Activated T-helper 17 cell treated with anti-CD3 and anti-CD28 coated beads, Interleukin-2, amount 50 U/mL, for 72 hours (primary cell): ENCODE data around the gene GOLGA8S. TPM values are rescaled to one million over a fixed set of nuclear protein-coding genes. Genes with fewer than 3 reads are reported as not detected.
"Not testable (repeated sequence)": the region's sequence is repeated elsewhere in the genome, so short reads cannot be mapped to it uniquely, and the experiment has no call there.

Source experiments
- ATAC-seq: fragments of 150-1000 bp; cut with Tn5 transposase; replicated peaks from 2 replicates; pipeline ENCODE4 v1.10.0; 2021; ENCODE audit warnings: mild to moderate bottlenecking, moderate library complexity
- H3K27ac Mint-ChIP-seq: one replicate; pipeline ENCODE4 v1.8.0; 2022; ENCODE audit warnings: mixed read lengths
- H3K27me3 Mint-ChIP-seq: one replicate; pipeline ENCODE4 v1.8.0; 2022; ENCODE audit warnings: mixed read lengths
- H3K36me3 Mint-ChIP-seq: one replicate; pipeline ENCODE4 v1.8.0; 2022; ENCODE audit warnings: low read depth, mild to moderate bottlenecking, mixed read lengths
- H3K4me1 Mint-ChIP-seq: one replicate; pipeline ENCODE4 v1.8.0; 2022; ENCODE audit warnings: mixed read lengths
- H3K4me3 Mint-ChIP-seq: one replicate; pipeline ENCODE4 v1.8.0; 2022; ENCODE audit warnings: mild to moderate bottlenecking, mixed read lengths
- H3K9me3 Mint-ChIP-seq: one replicate; pipeline ENCODE4 v1.8.0; 2022; ENCODE audit warnings: mixed read lengths
- total RNA-seq, 2 donors: library from RNA; stranded (reverse); gene quantifications; one replicate each; pipeline ENCODE4 v1.2.3, GENCODE V29; 2022

Gene GOLGA8S
- total RNA-seq, 2 donors from 2014 or later: 0.06 to 0.08 TPM

- H3K36me3 Mint-ChIP-seq, H3K4me1 Mint-ChIP-seq, H3K27ac Mint-ChIP-seq, H3K9me3 Mint-ChIP-seq, ATAC-seq, H3K4me3 Mint-ChIP-seq: not testable (repeated sequence)
- H3K27me3 Mint-ChIP-seq: peaks cover 11% of the 10 kb centered on the region
Measured at GRCh38 chr15:23381192-23381591, 26.6 kb downstream of the GOLGA8S start.

GRCh38 chr15:23384371-23384770, 29.8 kb downstream of the GOLGA8S start:
- no peak for ATAC-seq
- Mint-ChIP-seq H3K27ac (no peak overlapping the region), H3K36me3 (no peaks in the 10 kb centered on the region), H3K27me3 (peaks cover 17% of the 10 kb centered on the region), H3K4me3 (no peak overlapping the region), H3K4me1 (no peaks in the 10 kb centered on the region), H3K9me3 (no peaks in the 10 kb centered on the region)

GRCh38 chr15:23385886-23386430, 31.4 kb downstream of the GOLGA8S start:
- H3K4me1 Mint-ChIP-seq: no peaks in the 10 kb centered on the region
- H3K9me3 Mint-ChIP-seq: no peaks in the 10 kb centered on the region
- peaks cover 17% of the 10 kb centered on the region for H3K27me3 Mint-ChIP-seq
- H3K36me3 Mint-ChIP-seq: no peaks in the 10 kb centered on the region
- no peak for ATAC-seq
- no peak overlapping the region for H3K27ac Mint-ChIP-seq
- H3K4me3 Mint-ChIP-seq: no peak overlapping the region

GRCh38 chr15:23387621-23388190, 33.2 kb downstream of the GOLGA8S start:
- Mint-ChIP-seq H3K9me3 (no peaks in the 10 kb centered on the region), H3K27ac (no peak overlapping the region), H3K36me3 (no peaks in the 10 kb centered on the region), H3K4me1 (no peaks in the 10 kb centered on the region), H3K4me3 (no peak overlapping the region), H3K27me3 (peaks cover 17% of the 10 kb centered on the region)
- no peak for ATAC-seq

- no peak for ATAC-seq
- H3K36me3 Mint-ChIP-seq: no peaks in the 10 kb centered on the region
Measured at GRCh38 chr15:23395030-23395692, 40.6 kb downstream of the GOLGA8S start.

GRCh38 chr15:23395832-23396231, 41.3 kb downstream of the GOLGA8S start:
- peaks cover 3% of the 10 kb centered on the region for H3K27me3 Mint-ChIP-seq
- ATAC-seq: no peak
- no peak overlapping the region for H3K4me3 Mint-ChIP-seq
- no peaks in the 10 kb centered on the region for H3K36me3 Mint-ChIP-seq
- H3K9me3 Mint-ChIP-seq: no peaks in the 10 kb centered on the region
- H3K4me1 Mint-ChIP-seq: no peaks in the 10 kb centered on the region
- no peak overlapping the region for H3K27ac Mint-ChIP-seq

More at GRCh38 chr15:23395030-23395692, 40.6 kb downstream of the GOLGA8S start:
- H3K4me1 Mint-ChIP-seq: no peaks in the 10 kb centered on the region
- no peak overlapping the region for H3K27ac Mint-ChIP-seq
- peaks cover 3% of the 10 kb centered on the region for H3K27me3 Mint-ChIP-seq
- no peak overlapping the region for H3K4me3 Mint-ChIP-seq
- no peaks in the 10 kb centered on the region for H3K9me3 Mint-ChIP-seq

- Mint-ChIP-seq H3K4me3 (no peak overlapping the region), H3K9me3 (no peaks in the 10 kb centered on the region), H3K4me1 (no peaks in the 10 kb centered on the region), H3K27me3 (peaks cover 6% of the 10 kb centered on the region), H3K36me3 (no peaks in the 10 kb centered on the region), H3K27ac (no peak overlapping the region)
- no peak for ATAC-seq
Measured at GRCh38 chr15:23397779-23398178, 43.2 kb downstream of the GOLGA8S start.

GRCh38 chr15:23398357-23398756, 43.8 kb downstream of the GOLGA8S start:
- H3K27me3 Mint-ChIP-seq, H3K9me3 Mint-ChIP-seq, H3K36me3 Mint-ChIP-seq, H3K4me1 Mint-ChIP-seq, ATAC-seq, H3K4me3 Mint-ChIP-seq, H3K27ac Mint-ChIP-seq: not testable (repeated sequence)

DNA sequence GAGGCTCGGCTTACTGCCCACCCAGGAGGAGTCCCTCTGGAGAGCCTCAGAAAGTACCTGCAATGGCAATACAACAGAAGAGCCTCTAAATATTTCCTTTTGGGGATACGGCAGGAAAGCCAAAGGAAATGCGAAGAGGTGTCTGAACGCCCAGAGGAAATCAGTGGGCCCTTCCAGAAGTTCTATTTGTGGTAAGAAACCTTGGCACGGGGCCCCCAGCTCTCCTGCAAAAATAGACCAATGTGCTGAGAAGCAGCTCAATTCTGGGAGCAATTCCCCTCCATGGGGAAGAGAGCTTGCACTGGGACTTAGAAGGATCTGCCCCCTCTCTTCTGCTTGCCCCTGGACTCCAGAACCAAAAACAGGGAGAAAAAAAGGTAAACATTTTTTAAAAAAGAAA, 44.7 kb downstream of the GOLGA8S start:
- not testable (repeated sequence) for H3K27me3 Mint-ChIP-seq, ATAC-seq, H3K4me1 Mint-ChIP-seq, H3K27ac Mint-ChIP-seq, H3K9me3 Mint-ChIP-seq, H3K36me3 Mint-ChIP-seq, H3K4me3 Mint-ChIP-seq

GRCh38 chr15:23401627-23402026, 47.1 kb downstream of the GOLGA8S start:
- H3K4me1 Mint-ChIP-seq: no peaks in the 10 kb centered on the region
- no peaks in the 10 kb centered on the region for H3K36me3 Mint-ChIP-seq
- H3K27ac Mint-ChIP-seq: no peak overlapping the region
- ATAC-seq: no peak
- H3K4me3 Mint-ChIP-seq: no peak overlapping the region
- peaks cover 3% of the 10 kb centered on the region for H3K27me3 Mint-ChIP-seq
- H3K9me3 Mint-ChIP-seq: no peaks in the 10 kb centered on the region

- no peak overlapping the region for H3K4me3 Mint-ChIP-seq
- no peaks in the 10 kb centered on the region for H3K36me3 Mint-ChIP-seq
- no peaks in the 10 kb centered on the region for H3K9me3 Mint-ChIP-seq
- no peak overlapping the region for H3K27ac Mint-ChIP-seq
- H3K4me1 Mint-ChIP-seq: no peaks in the 10 kb centered on the region
- no peak for ATAC-seq
- H3K27me3 Mint-ChIP-seq: peaks cover 3% of the 10 kb centered on the region
Measured at GRCh38 chr15:23402140-23402539, 47.6 kb downstream of the GOLGA8S start.

DNA sequence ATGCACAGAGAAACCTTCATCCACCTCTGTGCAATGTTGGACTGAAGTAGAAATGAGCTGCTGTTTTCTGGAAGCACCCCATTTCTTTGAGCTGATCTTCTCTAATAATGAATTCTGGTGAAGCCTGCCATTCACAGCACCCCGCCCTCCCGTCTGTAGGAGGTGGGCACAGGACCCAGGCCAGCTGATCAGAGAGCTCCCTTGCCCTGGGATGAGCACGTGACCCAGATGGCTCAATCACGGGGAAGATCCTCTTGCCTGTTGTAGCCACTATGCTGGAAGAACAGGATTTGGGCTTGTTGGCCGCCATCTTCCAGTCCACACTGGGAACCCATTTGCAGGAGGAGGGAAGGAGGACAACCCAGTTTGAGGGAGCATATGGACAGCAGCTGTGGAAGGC, 48.0 kb downstream of the GOLGA8S start:
- Mint-ChIP-seq H3K9me3 (no peaks in the 10 kb centered on the region), H3K4me3 (no peak overlapping the region), H3K27me3 (peaks cover 3% of the 10 kb centered on the region), H3K4me1 (no peaks in the 10 kb centered on the region), H3K36me3 (no peaks in the 10 kb centered on the region), H3K27ac (no peak overlapping the region)
- ATAC-seq: no peak

DNA sequence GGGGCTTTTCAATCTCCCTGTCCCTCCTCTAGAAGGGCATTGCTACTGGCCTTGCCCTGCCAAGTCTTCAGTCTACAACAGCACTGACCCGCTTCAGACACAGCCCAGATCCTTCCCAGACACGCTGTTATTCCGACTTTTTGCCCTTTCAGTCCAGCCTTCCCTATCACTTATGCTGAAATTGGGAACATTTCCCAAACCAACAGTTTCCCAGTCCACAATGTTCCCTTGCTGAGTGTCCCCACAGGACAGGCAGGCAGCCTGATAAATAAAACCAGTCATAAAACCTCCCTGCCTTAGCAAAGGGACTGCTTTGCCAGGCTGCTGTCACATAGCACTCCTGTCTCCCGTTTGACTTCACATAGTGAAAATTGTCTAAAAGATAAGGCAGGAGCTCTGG, 49.0 kb downstream of the GOLGA8S start:
- ATAC-seq: no peak
- no peak overlapping the region for H3K27ac Mint-ChIP-seq
- no peaks in the 10 kb centered on the region for H3K4me1 Mint-ChIP-seq
- H3K27me3 Mint-ChIP-seq: peaks cover 3% of the 10 kb centered on the region
- no peaks in the 10 kb centered on the region for H3K36me3 Mint-ChIP-seq
- no peaks in the 10 kb centered on the region for H3K9me3 Mint-ChIP-seq
- H3K4me3 Mint-ChIP-seq: no peak overlapping the region

DNA sequence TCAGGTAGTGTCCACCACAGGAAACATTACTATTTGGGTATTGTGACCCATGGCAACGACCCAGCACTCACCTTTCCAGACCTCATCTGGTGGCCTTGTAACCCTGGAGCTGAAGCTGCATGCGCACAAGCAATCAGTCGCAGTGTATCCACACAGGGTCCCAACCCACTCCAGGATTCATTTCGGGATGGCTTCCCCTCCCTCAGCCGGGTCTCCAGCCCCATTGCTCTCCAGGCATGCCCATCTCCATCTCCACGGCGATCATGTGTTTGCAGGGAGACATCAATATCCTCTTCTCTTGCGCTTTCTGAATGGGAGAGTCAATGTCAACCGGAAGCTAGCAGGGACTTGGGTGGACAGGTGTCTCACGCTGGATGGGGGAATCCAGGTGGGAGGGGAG, 57.3 kb downstream of the GOLGA8S start:
- no peaks in the 10 kb centered on the region for H3K36me3 Mint-ChIP-seq
- H3K4me3 Mint-ChIP-seq: no peak overlapping the region
- no peaks in the 10 kb centered on the region for H3K27me3 Mint-ChIP-seq
- no peak overlapping the region for H3K27ac Mint-ChIP-seq
- no peaks in the 10 kb centered on the region for H3K4me1 Mint-ChIP-seq
- no peak for ATAC-seq
- no peaks in the 10 kb centered on the region for H3K9me3 Mint-ChIP-seq

DNA sequence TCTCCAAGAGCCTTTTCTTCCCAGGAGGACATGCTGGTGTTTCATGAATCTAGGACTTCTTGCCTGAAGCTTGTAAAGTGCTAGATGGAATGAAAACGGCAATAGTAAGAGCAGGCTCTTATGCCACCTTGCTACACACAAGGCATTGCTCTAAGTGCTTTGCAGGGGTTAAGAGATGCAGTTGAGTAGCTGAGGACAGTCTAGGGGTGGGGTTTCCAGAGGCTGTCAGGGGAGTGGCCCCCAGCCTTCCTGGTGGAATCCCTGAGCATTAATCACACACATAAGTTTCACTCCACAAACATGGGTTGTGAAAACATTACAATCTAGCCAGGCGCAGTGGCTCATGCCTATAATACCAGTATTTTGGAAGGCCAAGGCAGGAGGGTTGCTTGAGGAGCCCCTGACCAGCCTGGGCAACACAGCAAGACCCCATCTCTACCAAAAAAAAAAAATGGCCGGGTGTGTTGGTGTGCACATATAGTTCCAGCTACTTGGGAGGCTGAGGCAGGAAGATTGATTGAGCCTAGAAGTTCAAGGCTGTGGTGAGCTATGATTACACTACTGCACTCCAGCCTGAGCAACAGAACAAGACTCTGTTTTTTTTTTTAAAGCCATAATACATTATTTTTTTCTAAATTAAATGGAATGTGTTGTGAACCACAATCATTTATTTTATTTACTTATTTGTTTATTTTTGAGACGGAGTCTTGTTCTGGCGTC, 58.5 kb downstream of the GOLGA8S start:
- H3K4me3 Mint-ChIP-seq, ATAC-seq, H3K27ac Mint-ChIP-seq: not testable (repeated sequence)

More for the DNA sequence above, 58.5 kb downstream of the GOLGA8S start:
- H3K36me3 Mint-ChIP-seq, H3K4me1 Mint-ChIP-seq, H3K9me3 Mint-ChIP-seq, H3K27me3 Mint-ChIP-seq: not testable (repeated sequence)
